ENCODE data around the gene LRCH4. TPM values are rescaled to one million over a fixed set of nuclear protein-coding genes. Genes with fewer than 3 reads are reported as not detected.

LRCH4 gene
- polyA plus RNA-seq, 3 donors = 22.9 to 25.5 (median 23.3) TPM

GRCh38 chr7:100607111-100607510 lies 21.2 kb upstream of the LRCH4 start:
- no peak for DNase-seq (ENCODE audit: low read depth in 3 of 3, low spot score in 2 of 3)

- DNase-seq (ENCODE audit: low read depth in 3 of 3, low spot score in 2 of 3) = no peak
These were observed 20.4 kb upstream of the LRCH4 start for GRCh38 chr7:100606313-100606712.

- DNase-seq (ENCODE audit: low read depth in 3 of 3, low spot score in 2 of 3) = no peak
These were observed 19.3 kb upstream of the LRCH4 start for GRCh38 chr7:100604976-100605911.

- DNase-seq (ENCODE audit: low read depth in 3 of 3, low spot score in 2 of 3) = no peak
These were observed 18.4 kb upstream of the LRCH4 start for GRCh38 chr7:100604028-100604975.

GRCh38 chr7:100603726-100604027 lies 17.7 kb upstream of the LRCH4 start:
- no peak for DNase-seq (ENCODE audit: low read depth in 3 of 3, low spot score in 2 of 3)

GRCh38 chr7:100602889-100603725 lies 17.2 kb upstream of the LRCH4 start:
- DNase-seq (ENCODE audit: low read depth in 3 of 3, low spot score in 2 of 3) = no peak

- DNase-seq (ENCODE audit: low read depth in 3 of 3, low spot score in 2 of 3) = no peak
These were observed 14.8 kb upstream of the LRCH4 start for GRCh38 chr7:100600730-100601038.

GRCh38 chr7:100599911-100600729 lies 14.2 kb upstream of the LRCH4 start:
- no peak for DNase-seq (ENCODE audit: low read depth in 3 of 3, low spot score in 2 of 3)

GRCh38 chr7:100598425-100598824 lies 12.5 kb upstream of the LRCH4 start:
- DNase-seq (ENCODE audit: low read depth in 3 of 3, low spot score in 2 of 3) = no peak

- DNase-seq (ENCODE audit: low read depth in 3 of 3, low spot score in 2 of 3) = no peak
These were observed 9.3 kb upstream of the LRCH4 start for GRCh38 chr7:100595188-100595587.

GRCh38 chr7:100591596-100591995 lies 5.7 kb upstream of the LRCH4 start:
- DNase-seq (ENCODE audit: low read depth in 3 of 3, low spot score in 2 of 3) = no peak

- DNase-seq (ENCODE audit: low read depth in 3 of 3, low spot score in 2 of 3) = no peak
These were observed 4.3 kb upstream of the LRCH4 start for GRCh38 chr7:100590077-100590737.

GRCh38 chr7:100589341-100589947 lies 3.5 kb upstream of the LRCH4 start:
- no peak for DNase-seq (ENCODE audit: low read depth in 3 of 3, low spot score in 2 of 3)

- DNase-seq (ENCODE audit: low read depth in 3 of 3, low spot score in 2 of 3) = no peak
These were observed 2.5 kb upstream of the LRCH4 start for GRCh38 chr7:100588438-100588837.

GRCh38 chr7:100586266-100587025 lies 517 bp upstream of the LRCH4 start, which contains the start of gene FBXO24:
Gene FBXO24 (plus strand): TSS chr7:100586328. CDS start chr7:100586626, 298 bp downstream.
- peak; percentile 99 to 100 (median 99) for DNase-seq (ENCODE audit: low read depth in 3 of 3, low spot score in 2 of 3)

- DNase-seq (ENCODE audit: low read depth in 3 of 3, low spot score in 2 of 3) = no peak
These were observed 1.0 kb downstream of the LRCH4 start for GRCh38 chr7:100584683-100585510.

GRCh38 chr7:100584054-100584682 lies 1.8 kb downstream of the LRCH4 start:
- DNase-seq (ENCODE audit: low read depth in 3 of 3, low spot score in 2 of 3) = no peak
